ENCODE measurements around the gene TSFM.
"Not testable (repeated sequence)": the region's sequence is repeated elsewhere in the genome, so short reads cannot be mapped to it uniquely, and the experiment has no call there.

TSFM gene

GRCh38 chr12:57816001-57816854 is 33.6 kb downstream of the TSFM start:
- DNase-seq: no peak

- no peak for DNase-seq
These were observed 34.2 kb downstream of the TSFM start for GRCh38 chr12:57816855-57817151.

- DNase-seq: no peak
These were observed 34.8 kb downstream of the TSFM start for GRCh38 chr12:57817261-57817989.

- DNase-seq: not testable (repeated sequence)
These were observed 35.4 kb downstream of the TSFM start for GRCh38 chr12:57817990-57818331.

- DNase-seq: not testable (repeated sequence)
These were observed 37.5 kb downstream of the TSFM start for GRCh38 chr12:57820119-57820518.

GRCh38 chr12:57821015-57821414 is 38.4 kb downstream of the TSFM start:
- not testable (repeated sequence) for DNase-seq

- DNase-seq: no peak
These were observed 39.1 kb downstream of the TSFM start for GRCh38 chr12:57821474-57822214.

- DNase-seq: no peak
These were observed 40.0 kb downstream of the TSFM start for GRCh38 chr12:57822392-57823130.

- DNase-seq: no peak
These were observed 40.7 kb downstream of the TSFM start for GRCh38 chr12:57823131-57823907.

GRCh38 chr12:57823908-57824640 is 41.5 kb downstream of the TSFM start:
- DNase-seq: no peak

GRCh38 chr12:57825451-57825850 is 42.9 kb downstream of the TSFM start:
- DNase-seq: no peak

- no peak for DNase-seq
These were observed 43.8 kb downstream of the TSFM start for GRCh38 chr12:57826400-57826799.

- no peak for DNase-seq
These were observed 44.4 kb downstream of the TSFM start for GRCh38 chr12:57826966-57827365.

GRCh38 chr12:57829025-57829777 is 46.6 kb downstream of the TSFM start:
- DNase-seq: no peak

GRCh38 chr12:57830393-57830792 is 47.8 kb downstream of the TSFM start:
- DNase-seq: no peak

- no peak for DNase-seq
These were observed 50.4 kb downstream of the TSFM start for GRCh38 chr12:57832966-57833365.

GRCh38 chr12:57833672-57834071 is 51.1 kb downstream of the TSFM start:
- no peak for DNase-seq

- DNase-seq: no peak
These were observed 51.7 kb downstream of the TSFM start for GRCh38 chr12:57834086-57834876.

- DNase-seq: no peak
These were observed 53.0 kb downstream of the TSFM start for GRCh38 chr12:57835366-57836288.
